Effector memory CD4-positive, alpha-beta T cell (primary cell): ENCODE measurements around the gene ZDHHC14.
"Not testable (repeated sequence)": the region's sequence is repeated elsewhere in the genome, so short reads cannot be mapped to it uniquely, and the experiment has no call there.

Experiments used
- DNase-seq, 3 donors: peaks; one replicate each; pipeline ENCODE4 v3.0.0-alpha.2; 2020
- H3K27ac ChIP-seq: 2 replicates; pipeline ENCODE4 v1.7.0; 2013; ENCODE audit warnings: mild to moderate bottlenecking, low read length, moderate library complexity; ENCODE audit not compliant: insufficient read depth, poor library complexity, severe bottlenecking
- H3K27me3 ChIP-seq: replicated peaks from 2 replicates; pipeline ENCODE4 v1.7.0; 2013; ENCODE audit warnings: mild to moderate bottlenecking, low read length; ENCODE audit not compliant: insufficient read depth, control insufficient read depth, poor library complexity, severe bottlenecking
- H3K36me3 ChIP-seq: 2 replicates; pipeline ENCODE4 v1.7.0; 2013; ENCODE audit warnings: mild to moderate bottlenecking, low read length, moderate library complexity; ENCODE audit not compliant: control insufficient read depth, insufficient read depth
- H3K4me1 ChIP-seq: 2 replicates; pipeline ENCODE4 v1.7.0; 2013; ENCODE audit warnings: low read length, mild to moderate bottlenecking; ENCODE audit not compliant: control insufficient read depth, insufficient read depth, poor library complexity, severe bottlenecking
- H3K4me3 ChIP-seq: 2 replicates; pipeline ENCODE4 v1.7.0; 2013; ENCODE audit warnings: low read length, low read depth, mild to moderate bottlenecking; ENCODE audit not compliant: insufficient read depth, poor library complexity, severe bottlenecking
- H3K9me3 ChIP-seq: 2 replicates; pipeline ENCODE4 v1.7.0; 2013; ENCODE audit warnings: mild to moderate bottlenecking, low read length, moderate library complexity; ENCODE audit not compliant: control insufficient read depth

ZDHHC14 gene

GRCh38 chr6:157685596-157686280, 304.7 kb downstream of the ZDHHC14 start:
- Histone ChIP-seq H3K27ac (no peak overlapping the region), H3K36me3 (no peaks in the 10 kb centered on the region), H3K27me3 (no peaks in the 10 kb centered on the region), H3K4me3 (no peak overlapping the region), H3K9me3 (no peaks in the 10 kb centered on the region), H3K4me1 (no peaks in the 10 kb centered on the region)
- no peak for DNase-seq

DNA sequence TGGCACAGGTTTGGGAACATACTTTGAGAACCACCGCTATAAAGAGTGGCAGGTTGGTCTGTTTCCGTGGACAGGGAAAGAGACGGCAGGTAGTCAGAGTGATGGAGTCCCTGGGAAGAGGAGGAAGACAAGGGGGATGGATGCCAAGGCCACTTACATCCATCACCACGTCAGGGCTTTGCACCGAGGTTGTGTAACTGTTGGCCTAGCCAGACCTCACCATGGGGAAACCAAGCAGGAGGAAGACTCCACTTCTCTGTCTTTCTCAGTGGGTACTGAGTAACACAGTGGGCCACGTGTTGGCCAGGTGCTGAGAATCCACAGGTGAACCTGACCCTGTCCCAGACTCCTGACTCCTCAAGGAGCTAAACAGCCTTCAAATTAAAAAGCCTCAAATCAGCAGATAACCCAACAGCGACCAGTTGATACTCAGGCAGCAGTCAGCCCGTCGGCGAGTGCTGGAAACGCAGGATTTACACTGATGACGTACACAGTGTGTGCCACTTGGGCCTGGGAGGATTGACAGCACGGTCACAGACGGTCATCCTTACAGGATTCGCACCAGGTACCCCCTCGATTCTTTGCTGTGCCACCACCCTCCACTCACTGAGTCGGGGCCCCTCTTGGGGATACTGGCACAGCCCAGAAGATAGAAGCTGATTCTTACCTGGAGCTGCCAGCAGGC, 307.4 kb downstream of the ZDHHC14 start:
- Histone ChIP-seq H3K4me3 (no peak overlapping the region), H3K9me3 (no peaks in the 10 kb centered on the region), H3K4me1 (no peaks in the 10 kb centered on the region), H3K27ac (no peak overlapping the region), H3K36me3 (no peaks in the 10 kb centered on the region), H3K27me3 (no peaks in the 10 kb centered on the region)
- DNase-seq: no peak

DNA sequence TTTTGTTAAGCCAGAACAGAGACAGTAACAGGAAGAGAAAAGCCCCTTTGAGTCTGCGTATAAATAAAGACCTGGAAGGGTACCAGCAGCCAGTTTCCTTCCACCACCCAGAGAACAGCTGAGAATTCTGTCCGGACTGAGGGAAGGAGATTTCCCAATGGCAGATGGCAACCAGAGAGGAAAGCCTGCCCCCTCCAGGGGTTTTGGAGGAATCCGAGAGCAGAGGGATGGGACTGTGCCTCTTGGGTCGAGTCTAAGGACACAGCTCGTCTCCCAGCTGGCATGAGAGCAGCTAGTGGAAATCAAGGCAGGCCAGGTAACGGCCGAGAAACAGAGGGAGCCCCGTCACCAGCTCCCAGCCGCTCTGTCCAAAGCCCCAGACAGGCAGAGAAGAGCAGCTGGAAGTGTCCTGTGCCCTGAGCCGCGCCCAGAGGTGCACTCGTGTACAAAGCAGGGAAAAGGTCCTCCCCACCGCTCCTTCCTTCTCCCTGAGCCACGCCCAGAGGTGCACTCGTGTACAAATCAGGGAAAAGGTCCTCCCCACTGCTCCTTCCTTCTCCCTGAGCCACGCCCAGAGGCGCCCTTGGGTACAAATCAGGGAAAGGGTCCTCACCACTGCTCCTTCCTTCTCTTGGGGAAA, 308.1 kb downstream of the ZDHHC14 start:
- Histone ChIP-seq H3K4me3 (no peak overlapping the region), H3K27me3 (no peaks in the 10 kb centered on the region), H3K27ac (no peak overlapping the region), H3K4me1 (no peaks in the 10 kb centered on the region), H3K9me3 (no peaks in the 10 kb centered on the region), H3K36me3 (no peaks in the 10 kb centered on the region)
- DNase-seq: no peak

GRCh38 chr6:157689875-157690274, 308.9 kb downstream of the ZDHHC14 start:
- no peaks in the 10 kb centered on the region for H3K9me3 ChIP-seq
- H3K27ac ChIP-seq: no peak overlapping the region
- DNase-seq: no peak
- H3K36me3 ChIP-seq: no peaks in the 10 kb centered on the region
- H3K4me1 ChIP-seq: no peaks in the 10 kb centered on the region
- no peak overlapping the region for H3K4me3 ChIP-seq
- H3K27me3 ChIP-seq: no peaks in the 10 kb centered on the region

DNA sequence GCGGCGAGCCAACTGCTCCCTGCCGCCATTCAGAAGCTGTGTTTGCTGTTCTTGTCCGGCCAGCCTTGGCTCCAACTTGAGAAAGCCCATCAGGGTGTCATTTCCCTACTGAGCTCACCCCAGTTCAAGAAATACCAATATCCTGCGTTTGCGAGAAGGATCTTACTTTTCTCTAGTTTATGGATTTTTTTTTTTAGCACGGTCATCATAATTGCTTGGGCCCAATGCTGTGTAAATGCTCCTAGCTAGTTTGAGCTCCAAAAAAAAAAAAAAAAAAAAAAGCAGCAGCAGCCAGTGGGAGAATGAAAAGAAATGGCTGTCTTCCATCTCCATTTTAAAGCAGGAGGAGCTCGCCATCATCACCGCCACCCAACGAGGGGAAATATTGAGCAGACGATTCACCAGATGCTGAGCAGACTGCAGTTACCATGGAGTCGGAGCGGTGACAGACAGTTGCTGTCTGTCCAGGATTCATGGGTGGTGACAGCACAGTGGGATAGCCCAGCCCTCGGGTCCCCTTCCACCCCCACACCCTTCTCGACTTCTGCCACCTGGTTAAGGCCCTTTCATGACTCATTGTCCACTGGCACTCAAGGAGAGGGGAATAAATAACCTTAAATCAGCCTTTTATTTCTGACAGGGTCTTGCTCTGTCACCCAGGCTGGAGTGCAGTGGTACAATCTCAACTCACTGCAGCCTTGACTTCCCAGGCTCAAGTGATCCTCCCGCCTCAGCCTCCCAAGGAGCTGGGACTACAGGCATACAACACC, 309.6 kb downstream of the ZDHHC14 start:
- Histone ChIP-seq H3K9me3 (no peaks in the 10 kb centered on the region), H3K36me3 (no peaks in the 10 kb centered on the region), H3K27ac (no peak overlapping the region), H3K4me1 (no peaks in the 10 kb centered on the region), H3K4me3 (no peak overlapping the region), H3K27me3 (no peaks in the 10 kb centered on the region)
- DNase-seq: no peak

- not testable (repeated sequence) for H3K4me3 ChIP-seq, H3K36me3 ChIP-seq, H3K27ac ChIP-seq, H3K9me3 ChIP-seq, DNase-seq, H3K4me1 ChIP-seq, H3K27me3 ChIP-seq
Observed at GRCh38 chr6:157691621-157692020, 310.6 kb downstream of the ZDHHC14 start.

DNA sequence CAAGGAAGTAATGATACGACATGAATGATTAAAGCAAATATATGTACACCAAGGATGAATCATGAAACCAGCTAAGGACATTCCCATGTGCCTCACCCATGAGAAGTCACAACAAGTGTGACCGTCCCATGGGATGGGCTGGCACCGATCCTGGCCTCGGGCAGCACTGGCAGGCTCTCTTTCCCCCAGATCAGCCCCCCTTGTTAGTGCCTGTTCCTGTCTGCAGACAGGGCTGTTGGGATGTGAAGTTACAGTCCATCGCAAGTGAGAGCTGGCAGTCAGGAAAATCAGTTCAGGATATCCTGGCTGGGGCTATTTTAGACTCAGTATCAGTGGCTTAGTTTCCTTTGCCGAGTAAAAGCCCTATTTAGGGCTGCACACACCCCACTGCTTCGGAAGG, 312.9 kb downstream of the ZDHHC14 start:
- H3K27me3 ChIP-seq: no peaks in the 10 kb centered on the region
- H3K4me1 ChIP-seq: no peaks in the 10 kb centered on the region
- no peaks in the 10 kb centered on the region for H3K9me3 ChIP-seq
- no peak for DNase-seq
- H3K4me3 ChIP-seq: no peak overlapping the region
- no peak overlapping the region for H3K27ac ChIP-seq
- H3K36me3 ChIP-seq: no peaks in the 10 kb centered on the region

- no peaks in the 10 kb centered on the region for H3K36me3 ChIP-seq
- H3K9me3 ChIP-seq: no peaks in the 10 kb centered on the region
- no peaks in the 10 kb centered on the region for H3K4me1 ChIP-seq
- H3K27me3 ChIP-seq: no peaks in the 10 kb centered on the region
- no peak overlapping the region for H3K4me3 ChIP-seq
- no peak for DNase-seq
- H3K27ac ChIP-seq: no peak overlapping the region
Observed at GRCh38 chr6:157695301-157696040, 314.5 kb downstream of the ZDHHC14 start.

- H3K27me3 ChIP-seq: no peaks in the 10 kb centered on the region
- no peaks in the 10 kb centered on the region for H3K4me1 ChIP-seq
- no peak overlapping the region for H3K27ac ChIP-seq
Observed at GRCh38 chr6:157699777-157700636, 319.0 kb downstream of the ZDHHC14 start.

More at GRCh38 chr6:157699777-157700636, 319.0 kb downstream of the ZDHHC14 start:
- DNase-seq: no peak
- H3K36me3 ChIP-seq: no peaks in the 10 kb centered on the region
- H3K9me3 ChIP-seq: no peaks in the 10 kb centered on the region
- no peak overlapping the region for H3K4me3 ChIP-seq
